CD4-positive, CD25-positive, alpha-beta regulatory T cell (primary cell): ENCODE measurements around the gene ZNF8. TPM values are rescaled to one million over a fixed set of nuclear protein-coding genes. Genes with fewer than 3 reads are reported as not detected.
A peak's percentile ranks its signal among the peaks of the same experiment; 100 is the strongest.

Experiments used
- ATAC-seq, 2 donors: fragments of 150-1000 bp; cut with Tn5 transposase; one replicate each; pipeline ENCODE4 v1.10.0; 2021; ENCODE audit warnings: low read depth in 2 of 2, moderate number of reproducible peaks in 2 of 2, moderate library complexity in 1 of 2
- DNase-seq, 3 donors: peaks; one replicate each; pipeline versions ENCODE4 v3.0.0 to v3.0.0-alpha.2; 2012 to 2022; ENCODE audit warnings: mixed read lengths in 1 of 3
- H3K27ac ChIP-seq: one replicate; pipeline ENCODE4 v1.7.0; 2013; ENCODE audit warnings: mild to moderate bottlenecking, low read length; ENCODE audit not compliant: insufficient read depth, poor library complexity, severe bottlenecking
- H3K27me3 ChIP-seq: one replicate; pipeline ENCODE4 v1.7.0; 2013; ENCODE audit warnings: low read length; ENCODE audit not compliant: control insufficient read depth, insufficient read depth
- H3K36me3 ChIP-seq: one replicate; pipeline ENCODE4 v1.7.0; 2013; ENCODE audit warnings: mild to moderate bottlenecking, low read length, moderate library complexity; ENCODE audit not compliant: control insufficient read depth, insufficient read depth
- H3K4me1 ChIP-seq: 2 replicates; pipeline ENCODE4 v1.7.0; 2013; ENCODE audit warnings: mild to moderate bottlenecking, low read length; ENCODE audit not compliant: insufficient read depth, control insufficient read depth, poor library complexity, severe bottlenecking
- H3K4me3 ChIP-seq: one replicate; pipeline ENCODE4 v1.7.0; 2013; ENCODE audit warnings: low read depth, mild to moderate bottlenecking, low read length, moderate library complexity
- H3K9me3 ChIP-seq, 2 experiments: 1 replicate in 1 of 2; 2 replicates in 1 of 2; pipeline ENCODE4 v1.7.0; 2013; ENCODE audit warnings: low read length in 2 of 2, mild to moderate bottlenecking in 1 of 2, moderate library complexity in 1 of 2; ENCODE audit not compliant: control insufficient read depth in 2 of 2
- H3K27ac Mint-ChIP-seq, 3 donors: one replicate each; pipeline ENCODE4 v1.8.0; 2020 to 2022; ENCODE audit warnings: mild to moderate bottlenecking in 3 of 3, mixed read lengths in 3 of 3, moderate library complexity in 2 of 3
- H3K27me3 Mint-ChIP-seq: one replicate; pipeline ENCODE4 v1.8.0; 2022; ENCODE audit warnings: mild to moderate bottlenecking, mixed read lengths
- H3K36me3 Mint-ChIP-seq: one replicate; pipeline ENCODE4 v1.8.0; 2020; ENCODE audit warnings: mixed read lengths
- H3K4me1 Mint-ChIP-seq, 4 donors: one replicate each; pipeline ENCODE4 v1.8.0; 2020 to 2022; ENCODE audit warnings: mixed read lengths in 4 of 4, mild to moderate bottlenecking in 1 of 4
- H3K4me3 Mint-ChIP-seq, 4 donors: one replicate each; pipeline ENCODE4 v1.8.0; 2020 to 2022; ENCODE audit warnings: mild to moderate bottlenecking in 4 of 4, mixed read lengths in 4 of 4, moderate library complexity in 3 of 4
- H3K9me3 Mint-ChIP-seq, 7 donors: one replicate each; pipeline ENCODE4 v1.8.0; 2020 to 2022; ENCODE audit warnings: mixed read lengths in 7 of 7, mild to moderate bottlenecking in 3 of 7, moderate library complexity in 2 of 7
- polyA plus RNA-seq, 4 donors: library from polyadenylated mRNA; unstranded; fragments of 300-500 nt; fragmentation: Illumina TruSeq; gene quantifications; one replicate each; pipeline ENCODE4 v1.2.3, GENCODE V29; 2021
- total RNA-seq: library from RNA; stranded (reverse); gene quantifications from one replicate; pipeline ENCODE4 v1.2.3, GENCODE V29; 2022

The ZNF8 gene
- total and polyA plus RNA-seq, 5 donors from 2014 or later = 0.33 to 6.7 (median 0.71) TPM

- DNase-seq = no peak
- H3K27me3 Mint-ChIP-seq = peaks cover 5% of the 10 kb centered on the region
- Histone ChIP-seq H3K4me3 (no peak overlapping the region), H3K4me1 (peaks cover 20% of the 10 kb centered on the region), H3K9me3 (no peaks in the 10 kb centered on the region), H3K27me3 (no peaks in the 10 kb centered on the region), H3K36me3 (no peaks in the 10 kb centered on the region), H3K27ac (no peak overlapping the region)
- peaks cover 0 to 2% (median 0%) of the 10 kb centered on the region in 7 donors for H3K9me3 Mint-ChIP-seq
- ATAC-seq = no peak
- peak overlapping the region in 2 of 4 donors; percentile 27 to 46 for H3K4me3 Mint-ChIP-seq
- H3K4me1 Mint-ChIP-seq = peaks cover 0 to 35% (median 17%) of the 10 kb centered on the region in 4 donors
- peaks cover 8% of the 10 kb centered on the region for H3K36me3 Mint-ChIP-seq
- H3K27ac Mint-ChIP-seq = no peak overlapping the region
Measured at GRCh38 chr19:58349590-58349989, 70.8 kb downstream of the ZNF8 start.

GRCh38 chr19:58350001-58350861 lies 71.5 kb downstream of the ZNF8 start:
- Histone ChIP-seq H3K9me3 (no peaks in the 10 kb centered on the region), H3K4me1 (peaks cover 20% of the 10 kb centered on the region), H3K27ac (no peak overlapping the region), H3K4me3 (no peak overlapping the region), H3K27me3 (no peaks in the 10 kb centered on the region), H3K36me3 (no peaks in the 10 kb centered on the region)
- DNase-seq = no peak
- no peak overlapping the region for H3K27ac Mint-ChIP-seq
- peaks cover 5% of the 10 kb centered on the region for H3K27me3 Mint-ChIP-seq
- ATAC-seq = no peak
- H3K36me3 Mint-ChIP-seq = peaks cover 8% of the 10 kb centered on the region
- H3K4me1 Mint-ChIP-seq = peaks cover 0 to 33% (median 17%) of the 10 kb centered on the region in 4 donors
- no peak overlapping the region for H3K4me3 Mint-ChIP-seq
- H3K9me3 Mint-ChIP-seq = peaks cover 0 to 2% (median 0%) of the 10 kb centered on the region in 7 donors

- no peak overlapping the region for H3K27ac Mint-ChIP-seq
- peaks cover 8% of the 10 kb centered on the region for H3K36me3 Mint-ChIP-seq
- ATAC-seq (no peak), DNase-seq (no peak)
- H3K4me1 Mint-ChIP-seq = peaks cover 0 to 31% (median 11%) of the 10 kb centered on the region in 4 donors
- H3K27me3 ChIP-seq = no peaks in the 10 kb centered on the region
- no peak overlapping the region for H3K4me3 ChIP-seq
- no peaks in the 10 kb centered on the region for H3K9me3 ChIP-seq
- H3K36me3 ChIP-seq = no peaks in the 10 kb centered on the region
- H3K27ac ChIP-seq = no peak overlapping the region
- peaks cover 0 to 2% (median 0%) of the 10 kb centered on the region in 7 donors for H3K9me3 Mint-ChIP-seq
- peaks cover 5% of the 10 kb centered on the region for H3K27me3 Mint-ChIP-seq
- H3K4me3 Mint-ChIP-seq = peak overlapping the region in 1 of 4 donors; percentile 4
- peaks cover 22% of the 10 kb centered on the region for H3K4me1 ChIP-seq
Measured at GRCh38 chr19:58350871-58351557, 72.3 kb downstream of the ZNF8 start.

GRCh38 chr19:58351558-58351878 lies 72.8 kb downstream of the ZNF8 start:
- no peak overlapping the region for H3K4me3 ChIP-seq
- H3K27me3 Mint-ChIP-seq = peaks cover 5% of the 10 kb centered on the region
- DNase-seq (no peak), ATAC-seq (no peak)
- no peaks in the 10 kb centered on the region for H3K27me3 ChIP-seq
- H3K9me3 Mint-ChIP-seq = peaks cover 0 to 2% (median 0%) of the 10 kb centered on the region in 7 donors
- H3K36me3 ChIP-seq = no peaks in the 10 kb centered on the region
- peaks cover 27% of the 10 kb centered on the region for H3K4me1 ChIP-seq
- peak overlapping the region in 1 of 4 donors; percentile 4 for H3K4me3 Mint-ChIP-seq
- peak overlapping the region in 1 of 3 donors; percentile 26 for H3K27ac Mint-ChIP-seq
- H3K9me3 ChIP-seq = no peaks in the 10 kb centered on the region
- H3K4me1 Mint-ChIP-seq = peaks cover 0 to 34% (median 9%) of the 10 kb centered on the region in 4 donors
- H3K36me3 Mint-ChIP-seq = peaks cover 8% of the 10 kb centered on the region
- no peak overlapping the region for H3K27ac ChIP-seq

- ATAC-seq (no peak), DNase-seq (no peak)
- Mint-ChIP-seq H3K9me3 (peaks cover 0 to 2% (median 0%) of the 10 kb centered on the region in 7 donors), H3K4me1 (peaks cover 0 to 31% (median 9%) of the 10 kb centered on the region in 4 donors), H3K27me3 (peaks cover 5% of the 10 kb centered on the region), H3K4me3 (peak overlapping the region in 1 of 4 donors; percentile 66), H3K27ac (no peak overlapping the region), H3K36me3 (peaks cover 8% of the 10 kb centered on the region)
- Histone ChIP-seq H3K9me3 (no peaks in the 10 kb centered on the region), H3K27me3 (no peaks in the 10 kb centered on the region), H3K36me3 (no peaks in the 10 kb centered on the region), H3K27ac (no peak overlapping the region), H3K4me3 (no peak overlapping the region), H3K4me1 (peaks cover 28% of the 10 kb centered on the region)
Measured at GRCh38 chr19:58351990-58352755, 73.4 kb downstream of the ZNF8 start.

Other genes with a start within 250 kb of the ZNF8 start
- gene ZSCAN1, start 244.9 kb upstream of the ZNF8 start, total RNA-seq = not detected
- not detected for gene ZSCAN1, start 244.9 kb upstream of the ZNF8 start, polyA plus RNA-seq
- gene ZNF135, start 219.7 kb upstream of the ZNF8 start, total RNA-seq = 0.39 TPM
- 1 to 10 TPM in 1 of 4 donors, under 1 TPM in 3; 0.15 to 2.7 (median 0.88) TPM for gene ZNF135, start 219.7 kb upstream of the ZNF8 start, polyA plus RNA-seq
- gene ZSCAN18, start 180.7 kb upstream of the ZNF8 start, total RNA-seq = 13.4 TPM
- 10 to 100 TPM in 2 of 4 donors, 1 to 10 TPM in 2; 3.9 to 17.7 (median 12.0) TPM for gene ZSCAN18, start 180.7 kb upstream of the ZNF8 start, polyA plus RNA-seq
- gene ZNF329, start 128.2 kb upstream of the ZNF8 start, total RNA-seq = 9.2 TPM
- gene ZNF329, start 128.2 kb upstream of the ZNF8 start, polyA plus RNA-seq = 1 to 10 TPM; 2.9 to 9.4 (median 4.8) TPM
- gene ZNF274, start 95.9 kb upstream of the ZNF8 start, total RNA-seq = 32.8 TPM
- gene ZNF274, start 95.9 kb upstream of the ZNF8 start, polyA plus RNA-seq = 10 to 100 TPM; 31.8 to 45.1 (median 38.2) TPM
- 11.6 TPM for gene ZNF544, start 50.0 kb upstream of the ZNF8 start, total RNA-seq
- 10 to 100 TPM; 16.2 to 20.8 (median 19.2) TPM for gene ZNF544, start 50.0 kb upstream of the ZNF8 start, polyA plus RNA-seq
- gene ERVK3-1, start 26.4 kb downstream of the ZNF8 start, total RNA-seq = 117 TPM
- 10 to 100 TPM; 65.9 to 85.8 (median 77.4) TPM for gene ERVK3-1, start 26.4 kb downstream of the ZNF8 start, polyA plus RNA-seq
- gene ZSCAN22, start 48.0 kb downstream of the ZNF8 start, total RNA-seq = 2.1 TPM
- 1 to 10 TPM in 2 of 4 donors, under 1 TPM in 2; 0.31 to 2.6 (median 1.3) TPM for gene ZSCAN22, start 48.0 kb downstream of the ZNF8 start, polyA plus RNA-seq
- gene A1BG, start 74.5 kb downstream of the ZNF8 start, total RNA-seq = 11.8 TPM
- gene A1BG, start 74.5 kb downstream of the ZNF8 start, polyA plus RNA-seq = 10 to 100 TPM; 32.0 to 53.7 (median 39.8) TPM
- 0.27 TPM for gene ZNF497, start 83.8 kb downstream of the ZNF8 start, total RNA-seq
- gene ZNF497, start 83.8 kb downstream of the ZNF8 start, polyA plus RNA-seq = under 1 TPM; 0.34 to 0.79 (median 0.41) TPM
- gene ZNF837, start 102.1 kb downstream of the ZNF8 start, total RNA-seq = 1.1 TPM
- 1 to 10 TPM; 2.5 to 7.7 (median 4.6) TPM for gene ZNF837, start 102.1 kb downstream of the ZNF8 start, polyA plus RNA-seq
- 747 TPM for gene RPS5, start 108.3 kb downstream of the ZNF8 start, total RNA-seq
- 1,000 to 10,000 TPM in 3 of 4 donors, 100 to 1,000 TPM in 1; 916 to 1,786 (median 1,426) TPM for gene RPS5, start 108.3 kb downstream of the ZNF8 start, polyA plus RNA-seq
- gene RNF225, start 116.7 kb downstream of the ZNF8 start, total RNA-seq = 0.39 TPM
- not detected for gene RNF225, start 116.7 kb downstream of the ZNF8 start, polyA plus RNA-seq
- 1.7 TPM for gene ZNF584, start 129.7 kb downstream of the ZNF8 start, total RNA-seq
- gene ZNF584, start 129.7 kb downstream of the ZNF8 start, polyA plus RNA-seq = 1 to 10 TPM; 5.4 to 8.8 (median 5.8) TPM
- 1.2 TPM for gene ZNF132, start 161.2 kb downstream of the ZNF8 start, total RNA-seq
- gene ZNF132, start 161.2 kb downstream of the ZNF8 start, polyA plus RNA-seq = 1 to 10 TPM in 1 of 4 donors, under 1 TPM in 3; 0.76 to 2.0 (median 0.96) TPM
- 6.5 TPM for gene ZNF324B, start 172.7 kb downstream of the ZNF8 start, total RNA-seq
- 1 to 10 TPM in 1 of 4 donors, under 1 TPM in 3; 0.81 to 1.4 (median 0.90) TPM for gene ZNF324B, start 172.7 kb downstream of the ZNF8 start, polyA plus RNA-seq
- gene ZNF324, start 188.1 kb downstream of the ZNF8 start, total RNA-seq = 15.1 TPM
- 10 to 100 TPM in 2 of 4 donors, 1 to 10 TPM in 2; 5.3 to 12.7 (median 10.2) TPM for gene ZNF324, start 188.1 kb downstream of the ZNF8 start, polyA plus RNA-seq
- 10.5 TPM for gene ZNF446, start 197.4 kb downstream of the ZNF8 start, total RNA-seq
- 1 to 10 TPM; 1.7 to 5.2 (median 3.8) TPM for gene ZNF446, start 197.4 kb downstream of the ZNF8 start, polyA plus RNA-seq
- gene SLC27A5, start 233.0 kb downstream of the ZNF8 start, total RNA-seq = 5.5 TPM
- 10 to 100 TPM; 14.4 to 26.7 (median 20.4) TPM for gene SLC27A5, start 233.0 kb downstream of the ZNF8 start, polyA plus RNA-seq
- gene ZBTB45, start 240.9 kb downstream of the ZNF8 start, total RNA-seq = 8.0 TPM
- gene ZBTB45, start 240.9 kb downstream of the ZNF8 start, polyA plus RNA-seq = 1 to 10 TPM; 4.2 to 5.7 (median 4.9) TPM